GM21528 (cell line): ENCODE measurements around the gene PCLAF.
"Not testable (repeated sequence)": the region's sequence is repeated elsewhere in the genome, so short reads cannot be mapped to it uniquely, and the experiment has no call there.

ENCODE experiments used
- ATAC-seq: cut with Tn5 transposase; IDR thresholded peaks from one replicate; pipeline ENCODE4 v1.9.1; 2021; ENCODE audit warnings: mild to moderate bottlenecking, moderate library complexity; ENCODE audit not compliant: unreplicated experiment, low FRiP score

PCLAF gene

DNA sequence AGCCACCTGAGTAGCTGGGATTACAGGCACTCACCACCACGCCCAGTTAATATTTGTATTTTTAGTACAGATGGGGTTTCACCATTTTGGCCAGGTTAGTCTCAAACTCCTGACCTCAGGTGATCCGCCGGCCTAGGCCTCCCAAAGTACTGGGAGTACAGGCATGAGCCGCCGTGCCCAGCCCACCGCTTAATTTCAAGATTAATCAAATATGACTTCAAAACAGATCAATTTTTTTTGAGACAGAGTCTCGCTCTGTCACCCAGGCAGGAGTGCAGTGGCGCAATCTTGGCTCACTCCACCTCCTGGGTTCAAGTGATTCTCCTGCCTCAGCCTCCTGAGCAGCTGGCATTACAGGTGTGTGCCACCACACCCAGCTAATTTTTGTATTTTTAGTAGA is 9.9 kb downstream of the PCLAF start:
- ATAC-seq, result not testable (repeated sequence)

DNA sequence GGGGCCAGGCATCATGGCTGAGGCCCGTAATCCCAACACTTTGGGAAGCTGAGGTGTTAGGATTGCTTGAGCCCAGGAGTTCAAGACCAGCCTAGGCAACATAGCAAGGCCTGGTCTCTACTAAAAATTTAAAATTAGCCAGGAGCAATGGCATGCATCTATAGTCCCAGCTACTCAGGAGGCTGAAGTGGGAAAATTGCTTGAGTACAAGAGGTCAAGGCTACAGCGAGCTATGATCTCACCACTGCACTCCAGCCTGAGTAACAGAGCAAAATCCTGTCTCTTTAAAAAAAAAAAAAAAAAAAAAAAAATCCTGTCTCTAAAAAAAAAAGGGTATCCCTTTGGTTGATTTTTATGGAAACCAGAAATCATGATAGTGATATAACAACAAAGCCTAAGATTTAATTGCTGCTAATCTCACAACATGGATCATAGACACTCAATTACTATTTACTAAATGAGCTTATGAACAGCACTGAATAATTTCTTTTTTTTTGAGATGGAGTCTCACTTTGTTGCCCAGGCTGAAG is 12.1 kb downstream of the PCLAF start:
- no peak for ATAC-seq

DNA sequence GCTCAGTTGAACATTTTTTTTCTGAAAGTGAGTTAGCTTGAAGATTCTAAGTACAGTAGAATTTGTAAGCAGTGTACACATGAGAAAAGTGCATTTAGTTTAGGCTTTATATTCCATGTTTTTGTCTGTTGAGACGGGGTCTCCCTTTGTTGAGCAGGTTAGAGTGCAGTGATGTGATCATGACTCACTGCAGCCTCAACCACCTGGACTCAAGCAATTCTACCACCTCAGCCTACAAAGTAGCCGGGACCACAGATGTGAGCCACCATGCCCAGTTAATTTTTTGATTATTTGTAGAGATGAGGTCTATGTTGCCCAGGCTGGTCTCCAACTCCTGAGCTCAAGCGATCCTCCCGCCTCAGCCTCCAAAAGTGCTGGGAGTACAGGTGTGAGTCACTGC is 20.0 kb downstream of the PCLAF start:
- no peak for ATAC-seq

DNA sequence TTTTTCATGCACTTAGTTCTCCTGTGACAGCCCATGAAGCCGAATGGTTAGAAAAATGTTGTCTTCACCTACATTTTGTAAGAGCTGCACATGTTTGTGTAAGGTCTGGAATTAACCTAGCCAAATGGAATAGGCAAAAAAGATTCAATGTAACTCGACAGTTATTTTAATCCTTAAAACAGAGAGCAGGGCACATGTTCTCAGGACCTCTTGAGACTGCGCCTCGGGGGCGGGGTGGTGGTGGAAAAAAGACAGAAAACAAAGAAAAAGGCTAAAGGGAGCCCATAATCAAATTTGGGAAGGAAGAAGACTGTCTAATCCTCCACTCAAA is 24.6 kb downstream of the PCLAF start:
- no peak for ATAC-seq

DNA sequence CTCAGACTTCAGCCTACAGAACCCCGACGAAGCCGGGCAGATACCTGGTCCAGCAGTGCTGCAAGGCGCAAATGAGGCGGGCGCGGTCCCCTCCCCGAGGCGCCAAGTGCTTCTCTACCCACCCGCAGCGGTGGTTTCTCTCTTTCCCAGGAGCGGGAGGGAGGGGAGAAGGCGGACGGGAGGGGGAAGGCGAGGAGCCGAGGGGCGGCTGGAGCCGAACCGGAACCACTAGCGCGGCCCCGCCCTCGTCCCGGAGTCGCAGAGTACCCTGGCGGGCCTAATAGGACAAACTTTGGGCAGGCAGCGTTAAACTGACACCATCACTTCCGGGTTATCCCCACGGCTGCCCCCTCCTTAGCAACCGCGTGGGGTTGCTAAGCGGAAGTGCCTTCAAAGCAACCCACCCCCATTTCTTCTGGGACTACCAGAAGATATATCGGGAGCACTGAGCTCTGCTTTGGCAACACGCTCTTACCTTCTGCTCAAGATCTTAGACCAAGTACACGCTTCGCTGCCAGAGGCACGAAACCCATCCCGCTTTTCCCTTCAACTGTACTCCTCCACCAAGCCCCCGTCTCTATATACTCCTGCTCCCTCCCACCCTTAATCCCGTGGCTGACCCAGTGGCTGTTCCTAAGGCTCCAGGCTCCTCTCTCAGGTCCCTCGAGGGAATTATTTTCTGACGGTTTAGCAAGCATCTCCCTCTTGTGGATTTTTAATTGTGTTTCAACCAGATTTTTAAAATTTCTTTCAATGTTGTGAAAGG is 25.1 kb downstream of the PCLAF start, which contains the start of gene CSNK1G1:
Gene CSNK1G1 (minus strand): TSS at position 230 of the 766 bp plus-strand sequence. CDS start 55,674 bp downstream, outside the sequence.
- peak; percentile 96 for ATAC-seq

DNA sequence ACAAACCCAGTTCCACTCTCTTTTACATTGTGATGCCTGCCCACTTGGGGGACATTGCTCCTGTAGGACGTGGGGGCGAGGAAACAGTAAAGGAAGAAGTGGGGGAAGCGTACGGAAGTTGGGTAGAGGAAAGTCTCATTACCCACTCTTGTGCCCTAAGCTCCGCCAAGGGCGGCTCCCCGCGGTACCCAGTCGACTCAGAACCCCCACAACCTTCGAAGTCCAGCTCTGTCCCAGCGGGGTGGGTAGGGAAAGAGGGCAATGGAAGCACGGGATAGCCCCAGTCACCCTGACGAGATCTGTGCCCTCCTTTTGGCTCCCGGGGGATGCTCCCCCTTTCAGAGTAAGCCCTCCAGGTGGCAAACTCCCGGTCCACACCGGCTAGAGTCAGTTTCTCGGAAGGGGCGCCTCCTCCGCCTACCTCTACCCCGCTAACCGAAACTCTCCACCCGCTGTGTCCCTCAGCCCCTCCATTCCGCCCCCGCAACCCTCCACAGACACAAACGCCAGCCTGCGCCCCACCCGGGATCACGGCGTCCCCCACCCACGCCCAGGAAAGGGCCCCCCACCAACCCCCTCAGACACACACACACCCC is 25.8 kb downstream of the PCLAF start:
- ATAC-seq, result peak; percentile 22

DNA sequence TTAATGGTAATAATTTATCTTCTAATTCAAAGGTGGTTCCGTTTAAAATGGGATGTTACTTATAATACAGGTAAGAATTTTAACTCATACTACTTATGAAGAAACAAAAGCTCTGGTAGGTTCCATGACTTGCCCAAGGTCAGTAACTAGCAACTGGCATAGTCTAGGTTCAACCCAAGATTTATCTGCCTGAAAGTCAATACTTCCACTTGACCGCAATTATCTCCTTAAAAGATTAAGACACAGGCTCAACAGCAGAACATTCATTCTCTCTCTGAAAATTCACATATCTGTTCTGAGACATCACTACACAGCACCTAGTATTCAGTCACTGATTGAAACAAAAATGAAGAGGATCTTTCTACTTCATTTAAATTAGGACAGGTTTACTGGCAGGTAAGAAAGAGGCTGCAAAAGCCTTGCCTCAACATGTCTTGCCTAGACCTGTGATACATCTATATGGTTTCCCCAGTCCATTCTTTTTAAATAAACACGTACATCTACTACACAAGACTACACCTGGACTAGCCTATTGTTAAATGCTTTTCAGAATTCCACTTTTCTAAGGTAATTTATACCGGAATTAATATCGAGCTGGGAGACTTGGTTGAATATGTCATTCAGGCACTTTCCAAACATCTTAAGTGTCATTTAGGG is 26.4 kb downstream of the PCLAF start:
- no peak for ATAC-seq

DNA sequence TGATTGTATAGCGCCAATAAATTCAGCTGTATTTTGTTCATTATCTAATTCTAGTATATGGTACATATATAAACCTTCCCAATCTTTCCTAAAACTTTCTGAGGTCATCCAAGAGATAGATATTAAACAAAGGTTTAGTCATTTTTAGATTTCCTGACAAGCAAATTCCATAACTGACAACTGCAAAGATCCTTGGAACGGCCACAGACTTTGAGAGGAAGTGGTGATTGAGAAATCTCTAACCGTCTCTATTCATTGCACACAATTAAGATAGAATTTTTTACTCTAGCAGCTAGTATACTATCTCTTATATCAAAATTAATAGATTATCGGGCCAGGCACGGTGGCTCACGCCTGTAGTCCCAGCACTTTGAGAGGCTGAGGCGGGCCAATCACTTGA is 30.0 kb downstream of the PCLAF start:
- no peak for ATAC-seq

DNA sequence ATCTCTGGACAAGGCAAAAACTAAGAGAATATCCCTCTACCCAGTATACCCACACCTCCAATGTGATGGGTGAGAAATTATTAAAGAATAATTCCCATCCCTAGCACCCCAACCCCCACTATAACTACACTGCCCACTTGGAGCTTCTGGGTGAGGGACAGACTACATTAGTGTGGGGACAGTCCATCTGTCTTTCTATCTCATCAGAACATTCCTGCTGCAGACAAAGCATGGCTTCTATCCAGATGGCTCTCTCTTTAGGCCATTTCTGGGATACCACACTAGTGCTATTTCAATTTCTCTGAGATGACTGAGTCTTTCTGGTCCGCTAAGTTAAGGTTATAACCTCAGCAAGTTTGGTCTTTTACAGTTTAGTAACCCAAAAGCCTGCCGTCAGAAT is 31.9 kb downstream of the PCLAF start:
- no peak for ATAC-seq

DNA sequence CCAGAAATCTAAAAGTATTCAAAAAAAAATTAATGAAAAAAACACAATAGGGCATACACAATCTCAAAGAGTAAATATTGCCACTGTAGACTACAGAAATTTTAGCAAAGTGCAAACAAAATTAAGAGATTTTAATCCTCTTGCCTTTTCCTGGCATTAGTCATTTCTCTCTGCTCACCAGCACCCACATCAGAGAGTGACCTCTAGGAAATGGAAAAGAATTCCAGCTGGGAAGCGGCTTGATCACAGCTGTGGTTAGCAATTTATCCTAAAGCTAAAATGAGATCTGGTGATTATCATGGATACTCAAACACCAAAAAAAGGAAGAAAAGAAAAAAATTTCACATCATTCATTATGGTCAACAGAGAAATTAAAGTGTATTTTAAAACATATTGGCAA is 32.8 kb downstream of the PCLAF start:
- ATAC-seq, result no peak

DNA sequence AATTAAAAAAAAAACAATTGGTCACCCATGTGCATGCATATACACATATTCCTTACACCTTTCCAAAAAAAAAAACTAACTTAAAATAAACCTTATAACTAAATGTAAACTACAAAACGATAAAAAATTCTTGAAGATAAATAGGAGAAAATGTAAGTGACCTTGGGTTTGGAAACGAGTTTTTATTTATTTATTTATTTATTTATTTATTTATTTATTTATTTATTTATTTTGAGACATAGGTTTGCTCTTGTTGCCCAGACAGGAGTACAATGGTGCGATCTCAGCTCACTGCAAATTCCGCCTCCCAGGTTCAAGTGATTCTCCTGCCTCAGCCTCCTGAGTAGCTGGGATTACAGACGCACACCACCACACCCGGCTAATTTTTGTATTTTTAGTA is 35.0 kb downstream of the PCLAF start:
- ATAC-seq, result not testable (repeated sequence)

DNA sequence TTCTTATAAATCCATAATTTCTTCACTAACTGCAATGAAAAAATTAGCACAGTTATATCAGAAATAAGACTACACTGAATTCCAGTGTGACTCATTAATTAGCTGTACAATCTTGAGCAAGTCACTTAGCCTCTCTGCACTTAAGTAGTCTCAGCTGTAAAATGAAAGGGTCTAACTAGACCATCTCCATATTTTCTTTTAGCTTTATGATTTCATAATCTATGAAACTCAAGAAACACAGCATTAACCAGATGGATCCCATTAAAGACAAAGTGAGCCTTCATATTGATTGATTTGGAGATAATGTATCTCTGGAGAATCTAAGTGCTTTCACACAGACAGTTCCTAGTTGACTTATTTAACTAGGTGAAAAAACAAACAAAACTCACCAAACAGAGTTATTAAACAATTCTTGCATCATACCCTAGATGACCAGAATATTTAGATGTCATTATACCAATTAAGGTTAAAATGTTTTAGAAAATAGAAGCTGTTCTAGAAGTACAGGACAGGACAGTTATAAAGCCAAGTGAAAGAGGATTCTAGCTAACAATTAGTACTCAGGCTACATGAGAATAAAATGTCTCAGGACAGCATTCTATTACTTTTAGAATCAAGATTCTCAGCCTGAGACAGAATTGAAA is 36.5 kb downstream of the PCLAF start:
- ATAC-seq, result no peak

DNA sequence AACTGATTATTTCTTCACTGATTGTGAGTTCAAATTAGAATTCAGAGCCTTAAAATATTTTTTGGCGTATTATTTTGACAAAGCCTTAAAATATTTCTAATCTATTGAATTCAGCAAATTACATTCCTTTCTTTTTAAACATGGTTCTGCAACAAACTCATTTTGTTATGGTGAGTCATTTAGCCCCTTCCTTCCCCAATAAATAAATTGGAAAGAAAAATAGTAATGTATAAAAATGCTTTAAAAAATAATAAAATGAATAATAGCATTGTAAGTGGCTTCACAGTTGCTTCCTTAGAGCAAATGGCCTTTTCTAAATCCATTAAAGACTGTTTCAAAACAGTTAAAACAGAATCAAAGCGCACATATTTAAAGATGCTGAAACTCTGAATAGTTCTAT is 37.4 kb downstream of the PCLAF start:
- no peak for ATAC-seq

DNA sequence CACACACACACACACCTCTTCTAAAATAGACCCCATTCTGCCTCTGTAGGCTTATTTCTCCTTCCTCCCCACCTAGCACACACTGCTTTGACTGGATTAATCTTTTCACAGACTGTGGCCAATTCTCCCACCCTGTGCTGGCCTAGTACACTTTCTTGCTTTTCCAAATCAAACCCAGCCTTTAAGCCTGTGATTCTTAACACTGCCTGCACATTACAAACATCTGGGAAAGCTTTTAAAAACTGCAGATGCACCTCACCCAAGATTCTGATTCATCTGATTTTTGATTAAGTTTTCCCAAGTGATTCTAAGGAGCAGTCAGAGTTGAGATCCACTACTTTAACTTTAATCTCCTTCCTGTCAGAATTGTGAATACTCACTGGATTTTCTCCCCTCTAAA is 38.0 kb downstream of the PCLAF start:
- no peak for ATAC-seq

DNA sequence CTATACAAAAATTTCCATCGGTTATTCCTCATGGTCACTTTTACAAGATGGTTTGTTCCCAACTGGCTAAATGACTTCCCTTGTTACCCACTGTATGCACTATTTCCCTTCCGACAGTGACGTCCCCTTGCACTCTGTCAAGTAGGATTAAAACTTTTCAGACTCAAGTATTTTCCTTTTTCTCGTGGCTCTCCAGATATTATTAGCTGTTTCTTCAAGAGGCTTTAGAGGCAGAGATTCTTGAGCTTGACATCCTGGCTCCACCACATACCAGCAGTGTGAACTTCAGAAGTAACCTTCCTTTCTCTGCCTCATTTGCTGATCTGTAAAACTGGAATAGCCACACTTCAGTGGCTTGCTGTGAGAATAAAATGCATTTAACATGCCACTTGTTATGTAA is 39.3 kb downstream of the PCLAF start:
- no peak for ATAC-seq

DNA sequence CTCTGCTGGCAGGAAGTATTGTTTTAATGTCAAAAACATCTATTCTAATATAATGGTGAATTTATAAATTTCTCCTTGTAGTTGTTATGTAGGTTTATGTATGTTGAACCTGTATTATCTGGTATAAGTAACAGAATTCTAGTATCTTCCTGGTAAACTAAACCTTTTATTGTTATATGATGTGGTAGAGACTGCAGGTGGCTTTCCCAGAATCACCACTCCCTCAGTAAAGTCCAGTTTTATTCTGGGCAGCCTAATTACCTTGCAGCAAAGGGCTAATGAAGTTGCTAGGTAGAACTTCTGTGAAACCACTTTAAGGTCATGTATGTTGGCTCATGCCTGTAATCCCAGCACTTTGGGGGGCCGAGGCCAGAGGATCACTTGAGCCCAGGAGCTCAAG is 40.9 kb downstream of the PCLAF start:
- ATAC-seq, result no peak

DNA sequence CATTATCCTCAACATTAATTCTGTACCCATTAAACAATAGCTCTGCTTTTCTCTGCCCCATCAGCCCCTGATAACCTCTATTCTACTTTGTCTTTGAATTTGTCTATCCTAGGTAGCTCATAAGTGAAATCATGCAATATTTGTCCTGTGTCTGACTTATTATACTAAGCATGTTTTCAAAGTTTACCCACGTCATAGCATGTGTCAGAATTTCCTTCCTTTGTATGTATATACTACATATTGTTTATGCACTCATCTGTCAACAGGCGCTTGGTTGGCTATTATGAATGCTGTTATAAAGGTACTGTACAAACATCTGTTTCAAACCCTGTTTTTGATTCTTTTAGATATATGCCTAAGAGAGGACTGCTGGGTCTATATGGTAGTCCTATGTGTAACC is 43.5 kb downstream of the PCLAF start:
- no peak for ATAC-seq

DNA sequence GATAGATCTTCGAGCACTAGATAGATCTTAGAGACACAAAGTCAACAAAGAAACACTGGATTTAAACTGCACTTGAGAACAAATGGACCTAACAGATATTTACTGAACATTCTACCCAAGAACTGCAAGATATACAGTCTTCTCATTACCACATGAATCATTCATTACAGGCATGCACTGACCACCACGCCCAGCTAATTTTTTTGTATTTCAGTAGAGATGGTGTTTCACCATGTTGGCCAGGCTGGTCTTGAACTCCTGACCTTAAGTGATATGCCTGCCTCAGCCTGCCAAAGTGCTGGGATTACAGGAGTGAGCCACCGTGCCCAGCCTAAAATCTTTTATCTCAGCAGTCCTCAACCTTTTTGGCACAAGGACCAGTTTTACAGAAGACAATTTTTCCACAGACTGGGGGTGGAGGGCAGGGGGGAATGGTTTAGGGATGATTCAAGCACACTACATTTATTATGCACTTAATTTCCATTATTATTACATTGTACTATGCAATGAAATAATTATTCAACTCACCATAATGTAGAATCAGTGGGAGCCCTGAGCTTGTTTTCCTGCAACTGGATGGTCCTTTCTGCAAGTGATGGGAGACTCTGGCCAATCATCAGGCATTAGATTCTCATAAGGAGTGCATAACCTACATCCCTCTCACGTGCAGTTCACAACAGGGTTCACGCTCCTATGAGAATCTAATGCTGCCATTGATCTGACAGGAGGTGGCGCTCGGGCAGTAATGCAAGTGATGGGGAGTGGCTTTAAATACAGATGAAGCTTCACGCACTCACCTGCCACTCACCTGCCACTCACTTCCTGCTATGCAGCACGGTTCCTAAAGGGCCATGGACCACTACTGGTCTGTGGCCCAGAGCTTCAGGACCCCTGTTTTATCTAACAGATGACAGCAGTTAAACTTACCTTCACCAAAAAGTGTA is 47.0 kb downstream of the PCLAF start:
- no peak for ATAC-seq

DNA sequence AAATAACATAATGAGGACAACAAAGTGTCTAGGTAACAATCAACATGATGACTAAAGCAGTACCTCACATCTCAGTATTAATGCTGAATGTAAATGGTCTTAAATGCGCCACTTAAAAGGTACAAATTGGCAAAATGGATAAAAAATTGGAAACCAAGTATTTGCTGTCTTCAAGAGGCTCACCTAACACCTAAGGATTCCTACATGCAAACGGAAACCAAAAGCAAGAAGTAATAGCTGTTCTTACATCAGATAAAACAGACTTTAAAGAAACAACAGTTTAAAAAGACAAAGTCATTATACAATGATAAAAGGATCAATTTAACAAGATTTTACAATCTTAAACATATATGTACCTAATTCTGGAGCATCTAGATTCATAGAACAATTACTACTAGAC is 47.7 kb downstream of the PCLAF start:
- ATAC-seq, result no peak

DNA sequence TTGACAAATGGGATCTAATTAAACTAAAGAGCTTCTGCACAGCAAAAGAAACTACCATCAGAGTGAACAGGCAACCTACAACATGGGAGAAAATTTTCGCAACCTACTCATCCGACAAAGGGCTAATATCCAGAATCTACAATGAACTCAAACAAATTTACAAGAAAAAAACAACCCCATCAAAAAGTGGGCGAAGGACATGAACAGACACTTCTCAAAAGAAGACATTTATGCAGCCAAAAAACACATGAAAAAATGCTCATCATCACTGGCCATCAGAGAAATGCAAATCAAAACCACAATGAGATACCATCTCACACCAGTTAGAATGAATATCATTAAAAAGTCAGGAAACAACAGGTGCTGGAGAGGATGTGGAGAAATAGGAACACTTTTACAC is 49.6 kb downstream of the PCLAF start:
- ATAC-seq, result not testable (repeated sequence)
